ENCODE measurements around the gene MUC5B. TPM values are rescaled to one million over a fixed set of nuclear protein-coding genes. Genes with fewer than 3 reads are reported as not detected.
"Not testable (repeated sequence)": the region's sequence is repeated elsewhere in the genome, so short reads cannot be mapped to it uniquely, and the experiment has no call there.

Gene MUC5B
- total RNA-seq, 1 donor from 2014 or later, result 16.0 TPM

GRCh38 chr11:1232883-1233321, 10.0 kb downstream of the MUC5B start:
- peak; percentile 39 for ATAC-seq

GRCh38 chr11:1233351-1234053, 10.6 kb downstream of the MUC5B start:
- peak; percentile 74 for ATAC-seq

DNA sequence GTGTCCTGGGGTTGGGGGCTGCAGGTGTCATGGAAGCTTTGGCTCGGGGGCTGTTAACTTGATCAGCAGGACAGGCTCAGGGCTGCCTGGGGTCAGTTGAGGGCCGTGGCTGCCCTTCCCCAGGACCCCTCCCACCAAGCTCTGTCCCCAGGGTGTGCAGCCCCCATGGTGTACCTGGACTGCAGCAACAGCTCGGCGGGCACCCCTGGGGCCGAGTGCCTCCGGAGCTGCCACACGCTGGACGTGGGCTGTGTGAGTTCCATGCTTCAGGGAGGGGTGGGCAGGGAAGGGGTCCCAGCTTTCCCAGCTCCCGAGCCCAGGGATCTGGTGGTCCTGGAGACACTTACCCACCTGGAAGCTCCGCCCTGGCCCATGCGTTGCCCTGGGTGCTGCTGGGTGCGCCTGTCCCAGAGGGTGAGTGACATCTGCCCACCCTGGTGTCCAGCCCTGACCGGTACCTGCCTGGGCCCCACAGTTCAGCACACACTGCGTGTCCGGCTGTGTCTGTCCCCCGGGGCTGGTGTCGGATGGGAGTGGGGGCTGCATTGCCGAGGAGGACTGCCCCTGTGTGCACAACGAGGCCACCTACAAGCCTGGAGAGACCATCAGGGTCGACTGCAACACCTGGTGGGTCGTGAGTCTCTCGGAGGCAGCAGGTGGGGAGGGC, 11.3 kb downstream of the MUC5B start:
- ATAC-seq, result no peak

DNA sequence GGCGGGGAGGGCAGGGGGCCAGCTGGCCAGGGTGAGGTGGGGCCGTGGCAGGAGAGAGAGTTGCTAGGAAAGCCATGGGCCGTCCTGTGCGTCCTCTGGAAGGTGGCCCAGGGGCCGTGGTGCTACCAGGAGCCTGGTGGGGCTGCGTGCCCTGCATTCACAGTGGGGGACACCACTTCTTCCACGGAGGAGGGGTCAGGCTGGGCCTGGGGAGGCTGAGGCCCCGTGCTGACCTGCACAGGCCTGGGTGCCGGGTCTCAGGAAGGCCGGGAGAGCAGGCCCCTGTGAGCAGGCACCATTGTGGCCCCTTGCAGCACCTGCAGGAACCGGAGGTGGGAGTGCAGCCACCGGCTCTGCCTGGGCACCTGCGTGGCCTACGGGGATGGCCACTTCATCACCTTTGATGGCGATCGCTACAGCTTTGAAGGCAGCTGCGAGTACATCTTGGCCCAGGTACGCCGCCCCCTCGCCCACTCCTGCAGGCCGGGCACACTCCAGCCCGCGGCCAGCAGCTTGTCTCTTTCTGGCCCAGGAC, 12.0 kb downstream of the MUC5B start:
- ATAC-seq, result no peak

DNA sequence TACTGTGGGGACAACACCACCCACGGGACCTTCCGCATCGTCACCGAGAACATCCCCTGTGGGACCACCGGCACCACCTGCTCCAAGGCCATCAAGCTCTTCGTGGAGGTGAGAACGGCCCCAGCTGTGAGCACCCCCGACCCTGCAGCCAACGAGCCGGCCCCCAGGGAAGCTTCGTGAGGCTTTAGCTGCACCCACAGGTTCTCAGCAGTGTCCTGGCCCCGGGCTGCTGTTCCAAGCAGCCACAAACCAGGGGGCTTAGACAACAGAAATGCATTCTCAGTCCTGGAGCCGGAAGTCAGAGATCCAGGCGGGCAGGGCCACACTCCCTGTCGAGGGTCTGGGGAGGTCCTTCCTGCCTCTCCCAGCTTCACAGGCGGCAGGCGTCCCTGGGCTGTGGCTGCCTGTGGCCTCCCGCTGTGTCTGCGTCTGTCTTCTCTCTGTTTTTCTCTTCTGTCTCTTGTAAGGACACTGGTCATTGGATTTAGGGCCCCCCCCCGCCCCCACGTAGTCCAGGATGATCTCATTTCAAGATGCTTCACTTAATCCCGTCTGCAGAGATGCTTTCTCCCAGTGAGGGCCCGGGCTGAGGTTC, 12.5 kb downstream of the MUC5B start:
- ATAC-seq, result no peak

- ATAC-seq, result no peak
Measured at GRCh38 chr11:1235901-1236315, 13.0 kb downstream of the MUC5B start.

DNA sequence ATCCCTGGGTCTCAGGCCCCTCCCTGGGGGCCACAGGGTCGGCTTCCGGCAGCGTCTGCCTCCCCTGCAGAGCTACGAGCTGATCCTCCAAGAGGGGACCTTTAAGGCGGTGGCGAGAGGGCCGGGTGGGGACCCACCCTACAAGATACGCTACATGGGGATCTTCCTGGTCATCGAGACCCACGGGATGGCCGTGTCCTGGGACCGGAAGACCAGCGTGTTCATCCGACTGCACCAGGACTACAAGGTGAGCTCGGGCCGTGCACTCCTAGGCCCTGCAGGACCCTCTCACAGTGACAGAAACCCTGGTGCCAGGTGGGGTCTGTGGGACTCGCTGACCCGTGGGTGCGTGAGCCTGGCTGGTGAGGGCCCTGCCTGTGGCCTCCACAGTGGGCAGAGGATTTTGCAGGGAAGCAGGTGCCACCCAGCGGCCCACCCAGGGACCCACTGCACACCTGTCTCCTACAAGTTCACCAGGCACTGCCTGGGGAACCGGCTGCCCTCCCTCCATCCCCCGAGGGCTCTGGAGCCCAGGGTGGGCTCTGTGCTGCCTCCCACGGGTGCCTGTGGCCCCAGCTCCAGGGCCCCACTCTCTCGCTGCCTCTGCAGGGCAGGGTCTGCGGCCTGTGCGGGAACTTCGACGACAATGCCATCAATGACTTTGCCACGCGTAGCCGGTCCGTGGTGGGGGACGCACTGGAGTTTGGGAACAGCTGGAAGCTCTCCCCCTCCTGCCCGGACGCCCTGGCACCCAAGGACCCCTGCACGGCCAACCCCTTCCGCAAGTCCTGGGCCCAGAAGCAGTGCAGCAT, 13.7 kb downstream of the MUC5B start:
- no peak for ATAC-seq

GRCh38 chr11:1237128-1237580, 14.3 kb downstream of the MUC5B start:
- ATAC-seq, result peak; percentile 47

GRCh38 chr11:1237851-1238250, 15.0 kb downstream of the MUC5B start:
- no peak for ATAC-seq

- ATAC-seq, result peak; percentile 44
Measured at GRCh38 chr11:1238767-1239595, 16.1 kb downstream of the MUC5B start.

DNA sequence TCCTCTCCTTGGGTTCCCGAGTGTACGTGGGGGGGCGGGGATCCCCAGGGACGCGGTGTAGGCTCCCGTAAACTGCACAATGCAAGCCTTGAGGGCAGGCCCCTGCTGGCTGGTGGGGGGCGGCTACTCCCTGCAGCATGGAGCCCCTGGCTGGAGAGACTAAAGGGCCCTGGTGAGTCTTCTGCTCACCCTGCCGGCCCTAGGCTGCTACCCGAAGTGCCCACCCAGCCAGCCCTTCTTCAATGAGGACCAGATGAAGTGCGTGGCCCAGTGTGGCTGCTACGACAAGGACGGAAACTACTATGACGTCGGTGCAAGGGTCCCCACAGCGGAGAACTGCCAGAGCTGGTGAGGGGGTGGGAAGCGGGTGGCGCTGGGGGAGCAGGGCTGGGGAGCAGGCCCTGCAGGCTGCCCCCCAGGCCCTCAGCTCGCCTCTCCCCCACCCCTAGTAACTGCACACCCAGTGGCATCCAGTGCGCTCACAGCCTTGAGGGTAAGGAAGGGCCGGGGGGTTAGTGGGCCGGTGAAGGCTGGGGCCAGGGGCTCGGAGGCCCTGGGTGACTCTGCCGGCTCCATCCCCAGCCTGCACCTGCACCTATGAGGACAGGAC, 16.8 kb downstream of the MUC5B start:
- ATAC-seq, result no peak

DNA sequence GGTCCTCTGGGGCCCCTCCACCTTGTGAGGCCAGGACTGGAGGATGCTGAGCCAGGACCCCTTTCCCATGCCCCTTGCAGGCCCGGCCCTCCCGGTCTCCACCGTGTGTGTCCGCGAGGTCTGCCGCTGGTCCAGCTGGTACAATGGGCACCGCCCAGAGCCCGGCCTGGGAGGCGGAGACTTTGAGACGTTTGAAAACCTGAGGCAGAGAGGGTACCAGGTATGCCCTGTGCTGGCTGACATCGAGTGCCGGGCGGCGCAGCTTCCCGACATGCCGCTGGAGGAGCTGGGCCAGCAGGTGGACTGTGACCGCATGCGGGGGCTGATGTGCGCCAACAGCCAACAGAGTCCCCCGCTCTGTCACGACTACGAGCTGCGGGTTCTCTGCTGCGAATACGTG, 17.9 kb downstream of the MUC5B start:
- no peak for ATAC-seq

GRCh38 chr11:1241706-1242105, 18.8 kb downstream of the MUC5B start:
- ATAC-seq, result no peak

- ATAC-seq, result peak; percentile 73
Measured at GRCh38 chr11:1242289-1242688, 19.4 kb downstream of the MUC5B start.

DNA sequence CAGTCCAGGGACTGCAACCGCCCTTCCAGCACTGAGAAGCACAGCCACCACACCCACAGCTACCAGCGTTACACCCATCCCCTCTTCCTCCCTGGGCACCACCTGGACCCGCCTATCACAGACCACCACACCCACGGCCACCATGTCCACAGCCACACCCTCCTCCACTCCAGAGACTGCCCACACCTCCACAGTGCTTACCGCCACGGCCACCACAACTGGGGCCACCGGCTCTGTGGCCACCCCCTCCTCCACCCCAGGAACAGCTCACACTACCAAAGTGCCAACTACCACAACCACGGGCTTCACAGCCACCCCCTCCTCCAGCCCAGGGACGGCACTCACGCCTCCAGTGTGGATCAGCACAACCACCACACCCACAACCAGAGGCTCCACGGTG, 19.9 kb downstream of the MUC5B start:
- not testable (repeated sequence) for ATAC-seq

DNA sequence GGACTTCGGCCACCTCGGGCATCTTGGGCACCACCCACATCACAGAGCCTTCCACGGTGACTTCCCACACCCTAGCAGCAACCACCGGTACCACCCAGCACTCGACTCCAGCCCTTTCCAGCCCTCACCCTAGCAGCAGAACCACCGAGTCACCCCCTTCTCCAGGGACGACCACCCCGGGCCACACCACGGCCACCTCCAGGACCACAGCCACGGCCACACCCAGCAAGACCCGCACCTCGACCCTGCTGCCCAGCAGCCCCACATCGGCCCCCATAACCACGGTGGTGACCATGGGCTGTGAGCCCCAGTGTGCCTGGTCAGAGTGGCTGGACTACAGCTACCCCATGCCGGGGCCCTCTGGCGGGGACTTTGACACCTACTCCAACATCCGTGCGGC, 20.7 kb downstream of the MUC5B start:
- ATAC-seq, result not testable (repeated sequence)

- not testable (repeated sequence) for ATAC-seq
Measured at GRCh38 chr11:1244557-1244956, 21.7 kb downstream of the MUC5B start.

GRCh38 chr11:1245717-1246116, 22.9 kb downstream of the MUC5B start:
- not testable (repeated sequence) for ATAC-seq

- not testable (repeated sequence) for ATAC-seq
Measured at GRCh38 chr11:1246301-1246700, 23.4 kb downstream of the MUC5B start.

- not testable (repeated sequence) for ATAC-seq
Measured at GRCh38 chr11:1247026-1247425, 24.2 kb downstream of the MUC5B start.

DNA sequence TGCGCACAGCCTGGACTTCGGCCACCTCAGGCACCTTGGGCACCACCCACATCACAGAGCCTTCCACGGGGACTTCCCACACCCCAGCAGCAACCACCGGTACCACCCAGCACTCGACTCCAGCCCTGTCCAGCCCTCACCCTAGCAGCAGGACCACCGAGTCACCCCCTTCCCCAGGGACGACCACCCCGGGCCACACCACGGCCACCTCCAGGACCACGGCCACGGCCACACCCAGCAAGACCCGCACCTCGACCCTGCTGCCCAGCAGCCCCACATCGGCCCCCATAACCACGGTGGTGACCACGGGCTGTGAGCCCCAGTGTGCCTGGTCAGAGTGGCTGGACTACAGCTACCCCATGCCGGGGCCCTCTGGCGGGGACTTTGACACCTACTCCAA, 26.1 kb downstream of the MUC5B start:
- ATAC-seq, result not testable (repeated sequence)

Measured in esophagus mucosa (tissue), 1 donor.